Measurements from ENCODE around the gene ARHGAP10.

GRCh38 chr4:148048598-148048997 is 316.7 kb downstream of the ARHGAP10 start:
- TF ChIP-seq EZH2 (IDR thresholded peaks at IDR 0.05; ENCODE audit: borderline replicate concordance, low read length) (no peak), CTCF (conservative IDR thresholded peaks at IDR 0.05 in 1 of 2, IDR thresholded peaks at IDR 0.05 in 1 of 2; ENCODE audit: extremely low read depth in 1 of 2, insufficient read depth in 1 of 2, low read depth in 1 of 2, low read length in 2 of 2) (no peak)
